ENCODE data around the gene NTM.

The NTM gene

DNA sequence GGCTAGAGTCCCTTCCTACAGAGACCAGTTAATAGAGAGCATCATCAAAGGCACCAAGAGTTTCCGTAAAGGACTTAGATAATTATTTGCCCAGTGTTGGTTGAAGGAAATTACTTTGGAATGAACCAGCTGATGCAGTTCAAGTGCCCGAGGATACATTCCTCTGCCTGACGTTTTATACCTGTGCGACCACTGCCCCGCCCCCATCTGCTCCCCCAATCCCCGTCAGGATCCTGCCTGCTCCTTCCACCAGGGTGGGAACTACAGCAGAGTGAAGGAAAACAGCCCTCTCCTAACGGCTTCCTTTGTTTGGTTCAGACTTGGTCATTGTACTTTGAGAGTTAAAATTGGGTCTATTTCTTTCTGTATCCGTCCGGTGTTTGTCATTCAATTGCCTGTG lies 761.5 kb downstream of the NTM start:
- no peak for DNase-seq (ENCODE audit: low read depth)
- TF ChIP-seq CTCF (conservative IDR thresholded peaks at IDR 0.05; ENCODE audit: low read length) = no peak
- H3K4me3 ChIP-seq (ENCODE audit: low read length) = no peak overlapping the region

DNA sequence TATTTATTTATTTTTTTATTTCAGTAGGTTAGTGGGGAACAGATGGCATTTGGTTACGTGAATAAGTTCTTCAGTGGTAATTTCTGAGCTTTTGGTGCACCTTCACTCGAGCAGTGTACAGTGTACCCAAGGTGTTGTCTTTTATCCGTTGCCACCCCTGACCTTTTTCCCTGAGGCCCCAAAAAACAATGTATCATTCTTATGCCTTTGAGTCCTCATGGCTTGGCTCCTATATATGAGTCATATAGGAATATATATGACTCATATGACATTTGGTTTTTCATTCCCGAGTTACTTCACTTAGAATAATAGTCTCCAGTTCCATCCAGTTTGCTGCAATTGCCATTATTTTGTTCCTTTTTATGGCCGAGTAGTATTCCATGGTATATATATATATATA lies 763.9 kb downstream of the NTM start:
- no peak overlapping the region for H3K4me3 ChIP-seq (ENCODE audit: low read length)
- DNase-seq (ENCODE audit: low read depth) = no peak
- TF ChIP-seq CTCF (conservative IDR thresholded peaks at IDR 0.05; ENCODE audit: low read length) = no peak

GRCh38 chr11:132137289-132137980 lies 767.0 kb downstream of the NTM start:
- no peak for DNase-seq (ENCODE audit: low read depth)
- H3K4me3 ChIP-seq (ENCODE audit: low read length) = no peak overlapping the region
- TF ChIP-seq CTCF (conservative IDR thresholded peaks at IDR 0.05; ENCODE audit: low read length) = no peak

GRCh38 chr11:132137981-132138313 lies 767.5 kb downstream of the NTM start:
- DNase-seq (ENCODE audit: low read depth) = no peak
- no peak overlapping the region for H3K4me3 ChIP-seq (ENCODE audit: low read length)
- TF ChIP-seq CTCF (conservative IDR thresholded peaks at IDR 0.05; ENCODE audit: low read length) = no peak

DNA sequence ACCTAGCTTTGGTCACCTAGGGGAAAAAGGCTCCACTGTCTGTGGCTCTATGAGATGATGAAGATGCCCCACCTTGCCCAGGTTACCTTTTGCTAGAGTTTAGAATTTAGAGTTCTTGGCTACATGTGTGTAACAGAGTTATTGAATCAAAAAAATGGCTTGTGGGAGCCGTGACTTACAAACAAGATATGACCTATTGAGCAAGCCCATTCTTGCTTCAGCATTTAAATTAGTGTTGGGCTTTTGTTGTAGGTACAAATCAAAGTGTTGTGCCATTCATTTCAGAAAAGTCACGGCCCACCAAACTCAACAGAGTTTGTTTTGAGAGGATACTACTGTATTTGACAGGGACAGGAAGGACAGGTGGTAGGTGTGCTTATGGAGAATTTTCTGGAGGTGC lies 768.8 kb downstream of the NTM start:
- no peak for TF ChIP-seq CTCF (conservative IDR thresholded peaks at IDR 0.05; ENCODE audit: low read length)
- H3K4me3 ChIP-seq (ENCODE audit: low read length) = no peak overlapping the region
- DNase-seq (ENCODE audit: low read depth) = no peak

- H3K4me3 ChIP-seq (ENCODE audit: low read length) = no peak overlapping the region
- TF ChIP-seq CTCF (conservative IDR thresholded peaks at IDR 0.05; ENCODE audit: low read length) = no peak
- no peak for DNase-seq (ENCODE audit: low read depth)
Observed at GRCh38 chr11:132140056-132140455, 769.6 kb downstream of the NTM start.

GRCh38 chr11:132142121-132142520 lies 771.7 kb downstream of the NTM start:
- TF ChIP-seq CTCF (conservative IDR thresholded peaks at IDR 0.05; ENCODE audit: low read length) = no peak
- no peak for DNase-seq (ENCODE audit: low read depth)
- no peak overlapping the region for H3K4me3 ChIP-seq (ENCODE audit: low read length)
